Measurements from ENCODE around the gene QKI.

GRCh38 chr6:163627274-163628062, 212.9 kb downstream of the QKI start:
- TF ChIP-seq EZH2 (IDR thresholded peaks at IDR 0.05; ENCODE audit: borderline replicate concordance), result no peak
- no peak for TF ChIP-seq CTCF (IDR thresholded peaks at IDR 0.05; ENCODE audit: poor library complexity)
- TF ChIP-seq EZH2phosphoT487 (IDR thresholded peaks at IDR 0.05; ENCODE audit: low read depth, severe bottlenecking, unreplicated experiment), result no peak

Data from hepatocyte (in vitro differentiated cells).